Astrocyte of the spinal cord (primary cell): ENCODE data around the gene MYH6.

ENCODE experiments used
- DNase-seq: peaks from one replicate; pipeline ENCODE4 v3.0.0; 2011; ENCODE audit warnings: low read depth, low spot score
- H3K4me3 ChIP-seq: 2 replicates; pipeline ENCODE4 v1.5.1; 2011; ENCODE audit warnings: low read depth, mild to moderate bottlenecking, low read length, moderate library complexity
- in situ Hi-C: cut with HindIII; loops from 2 replicates; pipeline ENCODE4 v1.10.0; 2017; ENCODE audit warnings: low sequenced_read_pairs
- TF ChIP-seq, protein P1 (sequence below): IDR thresholded peaks from 2 replicates; pipeline ENCODE4 v1.5.1; 2012; ENCODE audit warnings: low read depth, mild to moderate bottlenecking, low read length, inconsistent platforms

MYH6 gene

DNA sequence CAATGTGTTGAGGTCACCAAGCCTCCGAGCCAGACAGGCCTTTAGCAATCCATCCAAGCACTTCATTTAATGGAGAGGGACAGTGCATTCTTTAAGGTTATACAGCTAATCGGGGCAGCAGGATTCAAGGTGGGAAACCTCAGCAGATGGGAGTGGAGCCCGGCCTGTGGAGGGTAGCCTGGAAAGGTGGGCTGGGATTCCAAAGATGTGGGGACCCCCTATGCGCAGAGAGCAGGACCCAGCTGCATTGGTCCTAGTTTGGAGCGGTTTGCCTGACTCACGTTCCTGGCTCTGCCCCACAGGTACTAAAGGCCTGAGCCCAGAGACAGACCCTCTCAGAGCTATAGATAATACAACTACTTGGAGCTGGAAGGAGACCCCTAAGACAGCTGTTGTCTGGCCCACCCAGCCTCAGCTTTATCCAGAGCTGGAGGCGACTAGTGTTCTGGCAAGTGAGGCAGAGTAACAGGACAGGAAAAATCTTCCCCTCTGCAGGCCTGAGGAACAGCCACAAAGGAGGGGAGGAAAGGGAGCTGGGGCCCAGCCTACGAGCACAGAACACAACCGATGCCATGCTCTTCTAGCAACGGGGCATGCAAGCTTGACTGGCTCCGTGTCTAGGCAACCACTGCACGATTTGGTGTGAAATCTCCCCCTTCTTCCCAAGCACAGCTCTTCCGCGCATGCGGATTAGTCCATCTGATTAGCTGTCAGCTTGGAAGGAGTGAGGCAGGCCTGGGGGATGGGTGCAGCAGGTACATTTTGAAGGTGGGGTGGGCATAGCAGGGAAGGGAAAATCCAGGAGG lies 28.5 kb upstream of the MYH6 start:
- no peak overlapping the region for H3K4me3 ChIP-seq
- TF ChIP-seq, protein P1, sequence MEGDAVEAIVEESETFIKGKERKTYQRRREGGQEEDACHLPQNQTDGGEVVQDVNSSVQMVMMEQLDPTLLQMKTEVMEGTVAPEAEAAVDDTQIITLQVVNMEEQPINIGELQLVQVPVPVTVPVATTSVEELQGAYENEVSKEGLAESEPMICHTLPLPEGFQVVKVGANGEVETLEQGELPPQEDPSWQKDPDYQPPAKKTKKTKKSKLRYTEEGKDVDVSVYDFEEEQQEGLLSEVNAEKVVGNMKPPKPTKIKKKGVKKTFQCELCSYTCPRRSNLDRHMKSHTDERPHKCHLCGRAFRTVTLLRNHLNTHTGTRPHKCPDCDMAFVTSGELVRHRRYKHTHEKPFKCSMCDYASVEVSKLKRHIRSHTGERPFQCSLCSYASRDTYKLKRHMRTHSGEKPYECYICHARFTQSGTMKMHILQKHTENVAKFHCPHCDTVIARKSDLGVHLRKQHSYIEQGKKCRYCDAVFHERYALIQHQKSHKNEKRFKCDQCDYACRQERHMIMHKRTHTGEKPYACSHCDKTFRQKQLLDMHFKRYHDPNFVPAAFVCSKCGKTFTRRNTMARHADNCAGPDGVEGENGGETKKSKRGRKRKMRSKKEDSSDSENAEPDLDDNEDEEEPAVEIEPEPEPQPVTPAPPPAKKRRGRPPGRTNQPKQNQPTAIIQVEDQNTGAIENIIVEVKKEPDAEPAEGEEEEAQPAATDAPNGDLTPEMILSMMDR, result no peak
- in situ Hi-C loops, result no loop called here
- DNase-seq, result no peak

DNA sequence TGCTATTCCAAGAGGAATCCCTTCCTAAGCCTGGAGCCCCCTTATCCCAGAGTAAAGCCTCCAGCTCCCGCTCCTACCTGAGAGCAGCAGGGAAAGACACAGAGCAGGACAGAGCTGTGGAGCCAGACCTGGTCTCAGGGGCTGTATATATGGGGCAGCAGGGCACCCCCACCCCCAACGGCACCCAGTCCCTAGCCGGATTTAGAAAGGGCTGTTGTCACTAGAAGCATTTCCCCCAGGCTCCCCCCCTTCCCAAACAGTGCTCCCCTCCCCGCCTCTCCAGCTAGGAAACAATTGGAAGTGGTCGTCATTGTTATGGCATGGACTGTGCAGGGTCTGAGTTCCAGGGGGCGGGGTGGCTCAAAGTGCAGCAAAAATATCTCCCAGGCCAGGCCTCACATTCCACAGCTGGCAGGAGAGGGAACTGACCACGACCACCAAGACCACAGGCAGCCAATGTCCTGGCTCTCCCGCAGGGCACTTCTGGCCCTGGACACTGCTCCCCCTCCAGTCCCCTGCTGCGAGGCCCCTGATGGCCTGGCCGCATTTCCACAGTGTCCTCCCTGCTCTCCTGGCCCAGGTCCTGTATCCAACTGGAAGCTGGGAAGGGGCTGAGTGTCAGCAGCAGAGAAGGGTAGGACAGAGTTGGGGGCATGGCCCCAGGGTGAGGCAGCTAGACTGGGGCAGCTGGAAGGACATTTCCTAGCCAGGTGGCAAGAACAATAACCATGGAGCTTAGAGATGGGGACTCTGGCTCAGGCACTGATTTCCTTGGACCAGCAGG lies 27.7 kb upstream of the MYH6 start, which contains the start of gene MYH7:
Gene MYH7 (minus strand): TSS at position 118 of the 784 bp plus-strand sequence. CDS start 1,928 bp downstream, outside the sequence.
- no peak within 1 kb of the TSS for H3K4me3 ChIP-seq
- TF ChIP-seq, protein P1, result no peak
- DNase-seq, result no peak
- in situ Hi-C loops, result no loop called here

DNA sequence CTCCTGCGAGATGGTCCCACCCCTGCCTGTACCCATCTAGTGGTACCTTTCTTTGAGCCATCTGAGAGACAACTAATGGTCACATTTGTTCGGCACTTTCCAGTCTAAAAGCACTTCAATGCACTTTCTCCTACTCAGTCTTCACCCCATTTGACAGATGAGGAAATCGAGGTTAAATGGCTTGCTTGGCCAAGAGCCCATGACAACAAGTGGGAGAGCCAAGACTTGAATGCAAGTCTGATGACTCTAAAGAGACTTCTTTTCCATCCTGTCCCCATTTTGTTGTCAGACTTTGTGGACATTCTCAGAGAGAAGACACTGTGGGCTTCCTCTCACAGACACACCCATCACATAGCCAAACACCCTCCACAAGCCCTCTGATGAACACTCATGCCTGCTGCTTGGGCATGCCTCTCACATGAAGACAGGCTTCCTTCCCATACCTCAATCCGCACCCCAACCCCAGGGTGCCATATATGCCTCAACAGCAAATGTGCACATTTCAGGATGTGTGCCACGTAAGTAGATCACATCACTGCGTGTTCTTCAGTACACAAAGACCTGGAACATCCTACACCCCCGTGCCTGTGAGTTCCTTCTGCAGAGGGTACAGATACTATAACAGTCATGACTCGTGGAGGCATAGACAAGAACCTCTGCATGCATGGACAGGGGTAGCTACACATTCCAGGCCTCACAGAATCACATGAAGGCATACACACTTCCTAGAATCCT lies 26.6 kb upstream of the MYH6 start:
- in situ Hi-C loops, result no loop called here
- TF ChIP-seq, protein P1, result no peak
- no peak for DNase-seq
- no peak overlapping the region for H3K4me3 ChIP-seq

DNA sequence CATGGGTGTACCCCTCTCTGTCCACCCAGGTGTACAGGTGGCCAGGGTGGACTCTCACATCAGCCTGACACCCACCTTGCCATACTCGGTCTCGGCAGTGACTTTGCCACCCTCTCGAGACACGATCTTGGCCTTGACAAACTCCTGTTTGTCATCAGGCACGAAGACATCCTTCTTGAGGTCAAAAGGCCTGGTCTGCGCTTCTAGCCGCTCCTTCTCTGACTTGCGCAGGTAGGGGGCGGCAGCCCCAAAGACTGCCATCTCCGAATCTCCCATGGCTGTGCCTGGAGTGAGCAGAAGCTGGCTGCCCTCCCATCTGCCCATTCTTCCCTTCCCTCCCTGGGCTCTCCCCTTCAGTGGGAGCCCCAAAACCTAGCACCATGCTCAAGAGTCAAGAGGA lies 25.4 kb upstream of the MYH6 start:
- no peak overlapping the region for H3K4me3 ChIP-seq
- DNase-seq, result no peak
- TF ChIP-seq, protein P1, result no peak
- in situ Hi-C loops, result no loop called here

DNA sequence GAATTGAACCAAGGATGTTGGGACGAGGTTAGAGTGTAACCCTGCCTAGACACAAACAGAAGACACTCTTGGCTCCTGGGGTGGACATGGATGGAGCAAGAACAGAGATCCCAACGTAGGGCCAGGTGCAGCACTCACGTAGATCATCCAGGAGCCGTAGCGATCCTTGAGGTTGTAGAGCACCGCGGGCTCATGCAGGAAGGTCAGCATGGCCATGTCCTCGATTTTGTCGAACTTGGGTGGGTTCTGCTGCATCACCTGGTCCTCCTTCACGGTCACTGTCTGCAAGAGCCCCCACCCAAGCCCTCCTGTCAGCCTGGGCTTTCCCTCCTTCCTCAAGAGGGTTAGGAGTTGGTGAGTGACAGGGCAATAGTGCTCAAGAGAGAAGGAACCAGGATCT lies 24.9 kb upstream of the MYH6 start:
- H3K4me3 ChIP-seq, result no peak overlapping the region
- TF ChIP-seq, protein P1, result no peak
- in situ Hi-C loops, result no loop called here
- no peak for DNase-seq
